Caco-2 (cell line): ENCODE results near the gene FGR. TPM values are rescaled to one million over a fixed set of nuclear protein-coding genes. Genes with fewer than 3 reads are reported as not detected.

ENCODE experiments used
- BruUV-seq: library from RNA; stranded (reverse); fragments of 400-500 nt; replicated peaks from 2 replicates; lab custom pipeline; 2021; lab: Mats Ljungman, UMichigan
- CTCF ChIA-PET: fragments of 300-600 bp; sonication (Branson Sonifier 250); formaldehyde crosslinking; loops from one replicate; lab custom pipeline; 2022; ENCODE audit warnings: antibody characterized with exemption; lab: Charles Lee
- POLR2A ChIA-PET: fragments of 300-600 bp; sonication (Branson Sonifier 250); formaldehyde crosslinking; loops from one replicate; lab custom pipeline; 2022; ENCODE audit warnings: antibody characterized with exemption; lab: Charles Lee
- DNase-seq, 2 experiments: peaks; one replicate each; pipeline versions ENCODE4 v3.0.0 to v3.0.0-alpha.2; 2020 to 2022
- H3K27me3 ChIP-seq: replicated peaks from 2 replicates; pipeline ENCODE4 v1.6.0; 2011; ENCODE audit warnings: low read length; ENCODE audit not compliant: control insufficient read depth, insufficient read depth
- H3K36me3 ChIP-seq: 2 replicates; pipeline ENCODE4 v1.5.1; 2011; ENCODE audit warnings: low read length; ENCODE audit not compliant: control insufficient read depth, insufficient read depth
- H3K4me1 ChIP-seq: fragments of 250-450 bp; sonication (Bioruptor Pico); 2 replicates; pipeline ENCODE4 v1.5.1; 2020; ENCODE audit warnings: mild to moderate bottlenecking
- H3K4me3 ChIP-seq: 2 replicates; pipeline ENCODE4 v1.5.1; 2011; ENCODE audit warnings: low read depth, mild to moderate bottlenecking, control low read depth, low read length
- H3K9me3 ChIP-seq: fragments of 250-450 bp; sonication (Bioruptor Pico); 2 replicates; pipeline ENCODE4 v1.5.1; 2020; ENCODE audit warnings: mild to moderate bottlenecking, moderate library complexity
- H3K27ac Mint-ChIP-seq: one replicate; pipeline ENCODE4 v1.8.0; 2022; ENCODE audit warnings: mixed read lengths; ENCODE audit not compliant: unreplicated experiment
- H3K27me3 Mint-ChIP-seq: one replicate; pipeline ENCODE4 v1.8.0; 2022; ENCODE audit warnings: mixed read lengths; ENCODE audit not compliant: insufficient read depth, unreplicated experiment
- H3K36me3 Mint-ChIP-seq: one replicate; pipeline ENCODE4 v1.8.0; 2022; ENCODE audit warnings: mild to moderate bottlenecking, mixed read lengths; ENCODE audit not compliant: insufficient read depth, unreplicated experiment
- H3K4me1 Mint-ChIP-seq: one replicate; pipeline ENCODE4 v1.8.0; 2022; ENCODE audit warnings: low read depth, mixed read lengths; ENCODE audit not compliant: unreplicated experiment
- H3K4me3 Mint-ChIP-seq: one replicate; pipeline ENCODE4 v1.8.0; 2022; ENCODE audit warnings: mild to moderate bottlenecking, moderate library complexity, mixed read lengths; ENCODE audit not compliant: unreplicated experiment
- H3K9me3 Mint-ChIP-seq: one replicate; pipeline ENCODE4 v1.8.0; 2022; ENCODE audit warnings: mixed read lengths; ENCODE audit not compliant: unreplicated experiment
- CTCF ChIP-seq, 2 experiments: fragments of 200-600 bp in 1 of 2; IDR thresholded peaks; 1 replicate in 1 of 2; 2 replicates in 1 of 2; pipeline versions ENCODE4 v1.5.1 to v1.8.0; 2011 to 2022; ENCODE audit warnings: antibody characterized with exemption in 1 of 2, control low read depth in 1 of 2, inconsistent platforms in 1 of 2, low read depth in 1 of 2, low read length in 1 of 2, mild to moderate bottlenecking in 1 of 2, moderate library complexity in 1 of 2; ENCODE audit not compliant: insufficient read depth in 1 of 2, severe bottlenecking in 1 of 2, unreplicated experiment in 1 of 2
- intact Hi-C: fragments of 100-400 bp; cut with micrococcal nuclease; formaldehyde crosslinking; loops from one replicate; pipeline ENCODE4 v1.10.0; 2022; ENCODE audit not compliant: unreplicated experiment
- total RNA-seq: library from RNA; stranded (reverse); gene quantifications from 2 replicates; pipeline ENCODE4 v1.2.3, GENCODE V29; 2022

FGR gene
- total RNA-seq, 1 experiment from 2014 or later = not detected

GRCh38 chr1:27567971-27568299 lies 67.0 kb downstream of the FGR start:
- Mint-ChIP-seq H3K27me3 (no peaks in the 10 kb centered on the region), H3K4me1 (peaks cover 69% of the 10 kb centered on the region), H3K27ac (peak overlapping the region; percentile 50), H3K36me3 (peaks cover 34% of the 10 kb centered on the region), H3K9me3 (no peaks in the 10 kb centered on the region), H3K4me3 (peak overlapping the region; percentile 59)
- H3K4me1 ChIP-seq = peaks cover 71% of the 10 kb centered on the region
- CTCF ChIA-PET = interaction anchor here (0.6 to 3.2 kb wide), 11 partner anchors 11 to 202 kb away, joined by 3 to 29 read pairs (median 4); partner anchors contain the start of gene AHDC1
- intact Hi-C loops = loop anchor here (2.0 kb wide), 1 partner anchor 39 kb away; no protein-coding TSS in a partner anchor
- H3K36me3 ChIP-seq = no peaks in the 10 kb centered on the region
- POLR2A ChIA-PET = interaction anchor here (0.6 to 1.4 kb wide), 2 partner anchors 39 to 78 kb away, joined by 4 to 6 read pairs; partner anchors contain the start of gene WASF2
- DNase-seq = no peak
- no peaks in the 10 kb centered on the region for H3K27me3 ChIP-seq
- 0 out of 2 replicates have a peak overlapping the region, but pooled peaks have one; percentile 13 for H3K4me3 ChIP-seq
- BruUV-seq = TSS peak; percentile 30
- TF ChIP-seq CTCF (IDR thresholded peaks at IDR 0.05; ENCODE audit: insufficient read depth in 1 of 2, low read depth in 1 of 2, low read length in 1 of 2, severe bottlenecking in 1 of 2, unreplicated experiment in 1 of 2) = no peak
- H3K9me3 ChIP-seq = no peaks in the 10 kb centered on the region

GRCh38 chr1:27567146-27567526 lies 67.8 kb downstream of the FGR start:
- Mint-ChIP-seq H3K4me1 (peaks cover 66% of the 10 kb centered on the region), H3K27me3 (no peaks in the 10 kb centered on the region), H3K9me3 (no peaks in the 10 kb centered on the region), H3K36me3 (peaks cover 35% of the 10 kb centered on the region), H3K4me3 (no peak overlapping the region), H3K27ac (no peak overlapping the region)
- no TSS peak for BruUV-seq
- peaks cover 63% of the 10 kb centered on the region for H3K4me1 ChIP-seq
- CTCF ChIA-PET = interaction anchor here (2.7 kb wide), 1 partner anchor 10 kb away, joined by 29 read pairs; no protein-coding TSS in a partner anchor
- DNase-seq = no peak
- no peaks in the 10 kb centered on the region for H3K36me3 ChIP-seq
- H3K9me3 ChIP-seq = no peaks in the 10 kb centered on the region
- intact Hi-C loops = no loop called here
- no peak overlapping the region for H3K4me3 ChIP-seq
- H3K27me3 ChIP-seq = no peaks in the 10 kb centered on the region
- no peak for TF ChIP-seq CTCF (IDR thresholded peaks at IDR 0.05; ENCODE audit: insufficient read depth in 1 of 2, low read depth in 1 of 2, low read length in 1 of 2, severe bottlenecking in 1 of 2, unreplicated experiment in 1 of 2)
- POLR2A ChIA-PET = no interaction called here

GRCh38 chr1:27566462-27567145 lies 68.4 kb downstream of the FGR start:
- no peaks in the 10 kb centered on the region for H3K36me3 ChIP-seq
- BruUV-seq = no TSS peak
- no peak overlapping the region for H3K4me3 ChIP-seq
- no peaks in the 10 kb centered on the region for H3K27me3 ChIP-seq
- no peak for DNase-seq
- Mint-ChIP-seq H3K27me3 (no peaks in the 10 kb centered on the region), H3K4me3 (no peak overlapping the region), H3K9me3 (no peaks in the 10 kb centered on the region), H3K36me3 (peaks cover 39% of the 10 kb centered on the region), H3K4me1 (peaks cover 67% of the 10 kb centered on the region), H3K27ac (peak overlapping the region; percentile 65)
- H3K9me3 ChIP-seq = no peaks in the 10 kb centered on the region
- peaks cover 57% of the 10 kb centered on the region for H3K4me1 ChIP-seq
- intact Hi-C loops = no loop called here
- ChIA-PET POLR2A (no interaction called here), CTCF (interaction anchor here (2.7 kb wide), 1 partner anchor 10 kb away, joined by 29 read pairs; no protein-coding TSS in a partner anchor)
- TF ChIP-seq CTCF (IDR thresholded peaks at IDR 0.05; ENCODE audit: insufficient read depth in 1 of 2, low read depth in 1 of 2, low read length in 1 of 2, severe bottlenecking in 1 of 2, unreplicated experiment in 1 of 2) = no peak
